SK-N-SH (cell line): ENCODE measurements around the gene CCDC71. TPM values are rescaled to one million over a fixed set of nuclear protein-coding genes. Genes with fewer than 3 reads are reported as not detected.

ENCODE experiments used
- CTCF ChIA-PET: fragments of 300-600, 350-600 bp; formaldehyde crosslinking; extraction: SDS; loops from one replicate; lab custom pipeline; 2021; lab: Yijun Ruan, JAX
- POLR2A ChIA-PET: fragments of 350-600 bp; sonication (Branson Sonifier 250); formaldehyde crosslinking; extraction: SDS; loops from one replicate; lab custom pipeline; 2020; ENCODE audit warnings: antibody characterized with exemption, inconsistent platforms; lab: Yijun Ruan, JAX
- DNase-seq: peaks from one replicate; pipeline ENCODE4 v3.0.0; 2012
- H2AFZ ChIP-seq: fragments of 200-600 bp; sonication (generic); 2 replicates; pipeline ENCODE4 v1.8.1; 2016; ENCODE audit warnings: antibody characterized with exemption, mild to moderate bottlenecking, low read depth
- H3F3A ChIP-seq: fragments of 200-600 bp; sonication (generic); replicated peaks from 2 replicates; pipeline ENCODE3; 2016; ENCODE audit warnings: antibody characterized with exemption, mild to moderate bottlenecking; ENCODE audit not compliant: insufficient read depth
- H3K27ac ChIP-seq, 2 experiments: fragments of 200-500 bp in 1 of 2; fragments of 200-600 bp in 1 of 2; sonication (Bioruptor generic) in 1 of 2; sonication (generic), shearing (Covaris generic) in 1 of 2; 2 replicates each; pipeline versions ENCODE4 v1.5.1 to v1.6.1; 2014 to 2016; ENCODE audit warnings: low read depth in 2 of 2, inconsistent platforms in 1 of 2, low read length in 1 of 2, mild to moderate bottlenecking in 1 of 2, mixed read lengths in 1 of 2
- H3K27me3 ChIP-seq: fragments of 200-600 bp; sonication (generic), shearing (Covaris generic); 2 replicates; pipeline ENCODE4 v1.6.1; 2016; ENCODE audit warnings: mixed run types; ENCODE audit not compliant: insufficient read depth
- H3K36me3 ChIP-seq, 2 experiments: fragments of 200-500 bp in 1 of 2; fragments of 200-600 bp in 1 of 2; sonication (Bioruptor generic) in 1 of 2; sonication (generic) in 1 of 2; replicated peaks in 1 of 2; 2 replicates each; pipeline versions ENCODE3 to v1.5.1; 2014 to 2016; ENCODE audit warnings: low read length in 1 of 2, mild to moderate bottlenecking in 1 of 2; ENCODE audit not compliant: insufficient read depth in 2 of 2, control insufficient read depth in 1 of 2
- H3K4me1 ChIP-seq, 2 experiments: fragments of 200-500 bp in 1 of 2; fragments of 200-600 bp in 1 of 2; sonication (Bioruptor generic) in 1 of 2; sonication (generic), shearing (Covaris generic) in 1 of 2; 2 replicates each; pipeline versions ENCODE4 v1.5.1 to v1.6.1; 2014 to 2016; ENCODE audit warnings: low read depth in 1 of 2, low read length in 1 of 2, mixed run types in 1 of 2; ENCODE audit not compliant: insufficient read depth in 2 of 2, control insufficient read depth in 1 of 2
- H3K4me2 ChIP-seq: fragments of 200-600 bp; sonication (generic), shearing (Covaris generic); 2 replicates; pipeline ENCODE4 v1.6.1; 2017; ENCODE audit warnings: mixed run types
- H3K4me3 ChIP-seq, 2 experiments: fragments of 200-500 bp in 1 of 2; fragments of 200-600 bp in 1 of 2; sonication (Bioruptor generic) in 1 of 2; sonication (generic), shearing (Covaris generic) in 1 of 2; 2 replicates each; pipeline versions ENCODE4 v1.5.1 to v1.8.1; 2014 to 2016; ENCODE audit warnings: low read depth in 2 of 2, inconsistent platforms in 1 of 2, low read length in 1 of 2, mild to moderate bottlenecking in 1 of 2, mixed read lengths in 1 of 2, moderate library complexity in 1 of 2
- H3K79me2 ChIP-seq: fragments of 200-600 bp; sonication (generic); 2 replicates; pipeline ENCODE4 v1.8.1; 2017; ENCODE audit warnings: mild to moderate bottlenecking; ENCODE audit not compliant: insufficient read depth
- H3K9ac ChIP-seq: fragments of 200-600 bp; sonication (generic); 2 replicates; pipeline ENCODE4 v1.6.1; 2017; ENCODE audit warnings: mixed run types
- H3K9me2 ChIP-seq: fragments of 200-600 bp; sonication (generic); 2 replicates; pipeline ENCODE4 v1.6.1; 2017; ENCODE audit warnings: mixed run types
- H3K9me3 ChIP-seq: fragments of 200-600 bp; sonication (generic); 2 replicates; pipeline ENCODE4 v1.6.1; 2017; ENCODE audit warnings: mixed run types, mild to moderate bottlenecking, moderate library complexity
- H4K20me1 ChIP-seq: fragments of 200-600 bp; sonication (generic); 2 replicates; pipeline ENCODE4 v1.6.1; 2017; ENCODE audit warnings: mild to moderate bottlenecking, mixed run types; ENCODE audit not compliant: insufficient read depth
- CHD2 ChIP-seq: fragments of 150-350 bp; IDR thresholded peaks from 2 replicates; pipeline ENCODE4 v1.6.1; 2018; ENCODE audit warnings: low read length; ENCODE audit not compliant: partially characterized antibody
- ELF1 ChIP-seq: IDR thresholded peaks from 2 replicates; pipeline ENCODE4 v1.4.0; 2012
- FOXJ3 ChIP-seq: sonication (generic); formaldehyde crosslinking; IDR thresholded peaks from 2 replicates; pipeline ENCODE4 v1.5.1; 2020; ENCODE audit warnings: mild to moderate bottlenecking, missing genetic modification reagents
- FOXM1 ChIP-seq: IDR thresholded peaks from 2 replicates; pipeline ENCODE4 v1.4.0; 2012; ENCODE audit warnings: low read depth, mild to moderate bottlenecking
- MEF2A ChIP-seq: IDR thresholded peaks from 2 replicates; pipeline ENCODE4 v1.4.0; 2012; ENCODE audit warnings: low read depth, borderline replicate concordance
- NFIC ChIP-seq: IDR thresholded peaks from 2 replicates; pipeline ENCODE4 v1.4.0; 2012; ENCODE audit warnings: borderline replicate concordance
- RAD21 ChIP-seq: IDR thresholded peaks from 2 replicates; pipeline ENCODE4 v1.6.1; 2012; ENCODE audit warnings: mild to moderate bottlenecking, low read length
- RXRA ChIP-seq: IDR thresholded peaks from 2 replicates; pipeline ENCODE4 v1.4.0; 2012; ENCODE audit warnings: low read depth, mild to moderate bottlenecking, borderline replicate concordance
- TAF1 ChIP-seq: IDR thresholded peaks from 2 replicates; pipeline ENCODE4 v1.6.1; 2012; ENCODE audit warnings: low read depth, mild to moderate bottlenecking, low read length, moderate library complexity, borderline replicate concordance
- TCF12 ChIP-seq: IDR thresholded peaks from 2 replicates; pipeline ENCODE4 v1.4.0; 2012
- TEAD4 ChIP-seq: IDR thresholded peaks from 2 replicates; pipeline ENCODE4 v1.4.0; 2012; ENCODE audit warnings: mild to moderate bottlenecking, borderline replicate concordance; ENCODE audit not compliant: insufficient read depth
- USF1 ChIP-seq: IDR thresholded peaks from 2 replicates; pipeline ENCODE4 v1.4.0; 2012; ENCODE audit warnings: low read depth, borderline replicate concordance
- WGBS: methylation state at CpG from one replicate; pipeline ENCODE4 v1.1.6; 2017; ENCODE audit warnings: low lambda C conversion rate; 5-methylcytosine and 5-hydroxymethylcytosine counted together
- polyA plus RNA-seq, 3 experiments: library from polyadenylated mRNA; depleted of rRNA; stranded (reverse); fragments of >200 nt; gene quantifications; 2 replicates each; pipeline ENCODE4 v1.2.3, GENCODE V29; 2012
- TF ChIP-seq, protein P1 (sequence below): IDR thresholded peaks from 2 replicates; pipeline ENCODE4; 2012

Gene CCDC71
- polyA plus RNA-seq, 1 of the 3 experiments (the other 2 are of a cell fraction) = 40.9 TPM

DNA sequence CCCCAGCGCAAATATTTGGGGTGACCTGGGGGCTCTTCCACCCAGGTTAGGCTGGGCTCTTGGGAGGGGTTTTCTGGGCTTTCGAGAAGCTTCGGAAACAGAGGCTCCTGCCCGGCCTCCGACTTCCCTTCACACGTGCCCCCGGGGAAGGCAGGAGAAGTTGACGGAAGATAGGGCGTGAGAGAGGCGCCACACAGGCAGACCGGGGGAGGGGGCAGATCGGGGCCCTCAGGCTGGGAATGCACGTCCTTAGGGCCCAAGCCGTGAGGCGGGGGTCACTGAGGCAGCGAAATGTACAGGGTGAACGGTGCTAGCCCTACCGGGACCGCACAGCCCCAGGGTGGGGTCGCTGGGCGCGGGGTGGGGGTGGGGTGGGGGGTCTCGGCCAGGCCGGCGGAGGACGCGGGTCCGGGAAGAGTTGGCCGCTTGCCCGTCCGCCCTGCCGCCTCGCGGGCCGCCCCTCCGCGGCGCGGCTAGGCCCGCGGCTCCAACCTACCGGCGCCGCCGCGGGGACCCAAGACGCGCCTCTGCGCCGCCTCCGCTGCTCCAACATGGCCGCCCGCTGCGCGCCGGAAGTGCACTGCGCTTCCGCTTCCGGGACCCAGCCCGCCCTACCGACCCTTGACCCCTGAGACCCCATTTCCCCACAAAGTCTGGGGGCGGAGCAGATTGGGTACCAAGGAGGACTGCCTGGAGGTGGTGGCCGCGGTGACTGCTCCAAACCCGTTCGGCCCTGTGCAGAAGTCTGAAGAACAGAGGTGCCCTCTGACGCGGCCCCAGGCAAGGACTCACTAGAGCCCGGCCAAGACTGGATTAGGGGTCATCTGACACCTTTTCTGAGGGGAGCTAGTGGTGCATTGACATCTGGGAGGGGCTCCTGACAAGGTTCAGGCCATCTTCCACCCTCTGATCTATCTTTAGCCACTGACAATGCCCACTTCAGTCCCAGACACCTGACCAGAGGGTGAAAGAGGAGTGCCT is at the start of gene CCDC71 (continued):
- TF ChIP-seq USF1 = no peak
- TF ChIP-seq MEF2A = no peak
- peak; percentile 91 for TF ChIP-seq CHD2

GRCh38 chr3:49213998-49214397 is 47.9 kb upstream of the CCDC71 start:
- Histone ChIP-seq H3K9ac (no peak overlapping the region), H3K36me3 (no peaks in the 10 kb centered on the region), H3K27me3 (no peaks in the 10 kb centered on the region), H4K20me1 (no peaks in the 10 kb centered on the region), H3K27ac (no peak overlapping the region), H3K9me2 (no peaks in the 10 kb centered on the region), H2AFZ (no peak overlapping the region), H3F3A (no peaks in the 10 kb centered on the region), H3K4me3 (no peak overlapping the region), H3K4me1 (peaks cover 0 to 2% of the 10 kb centered on the region in 2 experiments; a peak in 1 of 4 replicates), H3K4me2 (no peak overlapping the region), H3K9me3 (no peaks in the 10 kb centered on the region), H3K79me2 (no peaks in the 10 kb centered on the region)
- CTCF ChIA-PET = interaction anchor here (1.0 to 1.3 kb wide), 2 partner anchors 28 to 43 kb away, joined by 3 read pairs; partner anchors contain the start of gene KLHDC8B
- POLR2A ChIA-PET = no interaction called here
- no peak for TF ChIP-seq FOXM1
- no peak for DNase-seq
- 50% methylated on average over 2 of the region's 2 CpGs for WGBS

DNA sequence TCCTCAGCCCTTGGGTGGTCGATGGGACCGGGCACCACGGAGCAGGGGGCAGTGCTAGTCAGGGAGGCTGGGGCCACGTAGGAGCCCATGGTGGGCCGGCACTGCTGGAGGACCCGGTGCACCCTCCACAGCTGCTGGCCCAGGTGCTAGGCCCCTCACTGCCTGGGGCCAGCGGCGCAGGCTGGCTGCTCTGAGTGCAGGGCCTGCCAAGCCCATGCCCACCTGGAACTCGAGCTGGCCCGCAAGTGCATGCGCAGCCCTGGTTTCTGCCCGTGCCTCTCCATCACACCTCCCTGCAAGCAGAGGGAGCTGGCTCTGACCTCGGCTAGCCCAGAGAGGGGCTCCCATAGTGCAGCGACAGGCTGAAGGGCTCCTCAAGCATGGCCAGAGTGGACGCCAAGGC is 47.4 kb upstream of the CCDC71 start:
- no peaks in the 10 kb centered on the region for H4K20me1 ChIP-seq
- H3K27me3 ChIP-seq = no peaks in the 10 kb centered on the region
- H3K9ac ChIP-seq = no peak overlapping the region
- peaks cover 0 to 2% of the 10 kb centered on the region in 2 experiments; a peak in 1 of 4 replicates for H3K4me1 ChIP-seq
- H3K4me3 ChIP-seq = no peak overlapping the region
- no peak for DNase-seq
- no peak overlapping the region for H3K4me2 ChIP-seq
- no peak overlapping the region for H3K27ac ChIP-seq
- no peak overlapping the region for H2AFZ ChIP-seq
- no peaks in the 10 kb centered on the region for H3K36me3 ChIP-seq
- CTCF ChIA-PET = interaction anchor here (1.3 kb wide), 1 partner anchor 27 kb away, joined by 3 read pairs; no protein-coding TSS in a partner anchor
- no peaks in the 10 kb centered on the region for H3K9me2 ChIP-seq
- no peaks in the 10 kb centered on the region for H3K79me2 ChIP-seq
- 83% methylated on average over 3 of the region's 15 CpGs for WGBS
- no peaks in the 10 kb centered on the region for H3F3A ChIP-seq
- H3K9me3 ChIP-seq = no peaks in the 10 kb centered on the region
- POLR2A ChIA-PET = no interaction called here
- TF ChIP-seq, protein P1, sequence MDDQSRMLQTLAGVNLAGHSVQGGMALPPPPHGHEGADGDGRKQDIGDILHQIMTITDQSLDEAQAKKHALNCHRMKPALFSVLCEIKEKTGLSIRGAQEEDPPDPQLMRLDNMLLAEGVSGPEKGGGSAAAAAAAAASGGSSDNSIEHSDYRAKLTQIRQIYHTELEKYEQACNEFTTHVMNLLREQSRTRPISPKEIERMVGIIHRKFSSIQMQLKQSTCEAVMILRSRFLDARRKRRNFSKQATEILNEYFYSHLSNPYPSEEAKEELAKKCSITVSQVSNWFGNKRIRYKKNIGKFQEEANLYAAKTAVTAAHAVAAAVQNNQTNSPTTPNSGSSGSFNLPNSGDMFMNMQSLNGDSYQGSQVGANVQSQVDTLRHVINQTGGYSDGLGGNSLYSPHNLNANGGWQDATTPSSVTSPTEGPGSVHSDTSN = no peak
- TF ChIP-seq RXRA (no peak), TCF12 (no peak), FOXM1 (no peak), ELF1 (no peak), TAF1 (no peak), NFIC (no peak), RAD21 (no peak), FOXJ3 (CRISPR knock-in tag) (no peak), TEAD4 (no peak)
